ENCODE results near the gene CLK2.

DNA sequence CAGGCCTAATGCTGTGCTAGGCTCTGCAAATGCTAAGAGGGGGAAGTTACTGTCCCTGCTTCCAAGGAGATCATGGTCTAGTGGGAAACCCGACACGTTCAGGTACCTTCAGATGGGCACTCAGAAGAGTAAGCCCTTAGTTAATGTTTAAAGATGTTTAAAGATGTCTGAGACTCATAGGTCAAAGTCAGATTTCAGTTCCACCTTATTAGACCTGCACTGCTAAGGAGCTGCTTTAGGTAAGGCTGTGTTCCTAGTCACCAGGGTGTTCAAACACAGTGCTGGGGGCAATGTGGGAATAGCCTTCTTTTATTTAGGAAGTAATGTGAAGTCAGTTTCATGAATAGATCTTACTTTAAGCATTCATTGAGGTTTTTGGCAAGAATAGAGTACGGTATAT is 43.6 kb upstream of the CLK2 start:
- TF ChIP-seq GABPA (IDR thresholded peaks at IDR 0.05 in 1 of 2, conservative IDR thresholded peaks at IDR 0.05 in 1 of 2) = no peak
- no peak for TF ChIP-seq SP1 (IDR thresholded peaks at IDR 0.05)
- no peak for TF ChIP-seq CTCF (IDR thresholded peaks at IDR 0.05; ENCODE audit: low read depth, low read length, missing input control)
